Endothelial cell of umbilical vein (primary cell): ENCODE results near the gene B3GNT8. TPM values are rescaled to one million over a fixed set of nuclear protein-coding genes. Genes with fewer than 3 reads are reported as not detected.

Source experiments
- BruUV-seq: library from RNA; stranded (reverse); fragments of 400-500 nt; replicated peaks from 2 replicates; lab custom pipeline; 2021; lab: Mats Ljungman, UMichigan
- CTCF ChIA-PET: fragments of 300-600, 350-600 bp; sonication (Branson Sonifier 250); formaldehyde crosslinking; loops from one replicate; lab custom pipeline; 2021; ENCODE audit warnings: antibody characterized with exemption, inconsistent platforms; lab: Charles Lee
- POLR2A ChIA-PET: fragments of 300-600, 350-600 bp; sonication (Branson Sonifier 250); formaldehyde crosslinking; loops from one replicate; lab custom pipeline; 2021; ENCODE audit warnings: antibody characterized with exemption, inconsistent platforms; lab: Charles Lee
- DNase-seq: peaks from one replicate; pipeline ENCODE4 v3.0.0-alpha.2; 2011; ENCODE audit warnings: low read depth, low spot score
- FAIRE-seq: peaks from 2 replicates; lab custom pipeline; 2011; peaks lifted over from hg19 to GRCh38; lab: Jason Lieb, UNC
- H2AFZ ChIP-seq: 2 replicates; pipeline ENCODE4 v1.6.0; 2012; ENCODE audit warnings: low read depth, low read length, control low read depth, inconsistent platforms
- H3K27ac ChIP-seq: 2 replicates; pipeline ENCODE4 v1.5.1; 2011; ENCODE audit warnings: low read depth, mild to moderate bottlenecking, control low read depth, low read length, moderate library complexity; ENCODE audit not compliant: insufficient read depth
- H3K27me3 ChIP-seq, 2 experiments: 2 replicates each; pipeline versions ENCODE4 v1.6.0 to v1.6.1; 2011; ENCODE audit warnings: low read length in 2 of 2, mixed read lengths in 1 of 2; ENCODE audit not compliant: control insufficient read depth in 2 of 2, insufficient read depth in 2 of 2
- H3K36me3 ChIP-seq, 2 experiments: 2 replicates in 1 of 2; 3 replicates in 1 of 2; pipeline ENCODE4 v1.5.1; 2011; ENCODE audit warnings: low read length in 2 of 2, mild to moderate bottlenecking in 1 of 2, moderate library complexity in 1 of 2; ENCODE audit not compliant: control insufficient read depth in 2 of 2, insufficient read depth in 2 of 2; ENCODE audit errors: extremely low read depth in 1 of 2
- H3K4me1 ChIP-seq: 3 replicates; pipeline ENCODE4 v1.5.1; 2011; ENCODE audit warnings: mild to moderate bottlenecking, low read length; ENCODE audit not compliant: control insufficient read depth, insufficient read depth; ENCODE audit errors: extremely low read depth
- H3K4me2 ChIP-seq: 2 replicates; pipeline ENCODE4 v1.6.1; 2011; ENCODE audit warnings: low read length, control low read depth, mixed read lengths; ENCODE audit not compliant: insufficient read depth
- H3K4me3 ChIP-seq, 3 experiments: fragments of 200-600 bp in 1 of 3; sonication (generic), shearing (Covaris generic) in 1 of 3; replicated peaks in 1 of 3; 2 replicates each; pipeline ENCODE4 v1.5.1; 2011 to 2016; ENCODE audit warnings: control low read depth in 3 of 3, low read length in 3 of 3, mild to moderate bottlenecking in 2 of 3, inconsistent platforms in 1 of 3, low read depth in 1 of 3, moderate library complexity in 1 of 3; ENCODE audit not compliant: insufficient read depth in 1 of 3
- H3K79me2 ChIP-seq: 2 replicates; pipeline ENCODE4 v1.6.0; 2012; ENCODE audit warnings: low read length, inconsistent platforms; ENCODE audit not compliant: control insufficient read depth, insufficient read depth
- H3K9ac ChIP-seq: replicated peaks from 2 replicates; pipeline ENCODE3; 2011; ENCODE audit warnings: low read length, control low read depth; ENCODE audit not compliant: insufficient read depth; ENCODE audit errors: extremely low read depth
- H3K9me1 ChIP-seq: replicated peaks from 3 replicates; pipeline ENCODE4 v1.6.0; 2011; ENCODE audit warnings: mild to moderate bottlenecking, low read length; ENCODE audit not compliant: control insufficient read depth, insufficient read depth; ENCODE audit errors: extremely low read depth
- H3K9me3 ChIP-seq: replicated peaks from 2 replicates; pipeline ENCODE4 v1.5.1; 2012; ENCODE audit warnings: low read length, inconsistent platforms; ENCODE audit not compliant: control insufficient read depth, insufficient read depth
- H4K20me1 ChIP-seq: replicated peaks from 2 replicates; pipeline ENCODE3; 2011; ENCODE audit warnings: mild to moderate bottlenecking, low read length; ENCODE audit not compliant: control insufficient read depth, insufficient read depth; ENCODE audit errors: extremely low read depth
- EZH2 ChIP-seq: IDR thresholded peaks from 2 replicates; pipeline ENCODE4 v1.6.1; 2012; ENCODE audit warnings: borderline replicate concordance, low read depth, mild to moderate bottlenecking, moderate library complexity, low read length, inconsistent platforms; ENCODE audit not compliant: severe bottlenecking
- FOS ChIP-seq: IDR thresholded peaks from 2 replicates; pipeline ENCODE4 v1.6.1; 2011; ENCODE audit warnings: mild to moderate bottlenecking, low read length, moderate library complexity, borderline replicate concordance; ENCODE audit not compliant: insufficient read depth
- JUN ChIP-seq: IDR thresholded peaks from 2 replicates; pipeline ENCODE4 v1.6.1; 2011; ENCODE audit warnings: borderline replicate concordance, low read depth; ENCODE audit not compliant: insufficient read length, insufficient read depth
- POLR2A ChIP-seq: IDR thresholded peaks from 2 replicates; pipeline ENCODE4 v1.6.1; 2012; ENCODE audit warnings: low read depth, mild to moderate bottlenecking, control low read depth, low read length
- dilution Hi-C: fragments of 300-500 bp; cut with MboI; formaldehyde crosslinking; loops from one replicate; pipeline ENCODE4 v1.15.0; 2019; ENCODE audit warnings: low sequenced_read_pairs; ENCODE audit not compliant: extremely low pct_ligation_motif_present
- intact Hi-C: fragments of 100-400 bp; cut with micrococcal nuclease; formaldehyde crosslinking; loops from one replicate; pipeline ENCODE4 v1.10.0; 2022
- polyA plus RNA-seq, 4 experiments: library from polyadenylated mRNA; depleted of rRNA in 3 of 4; stranded (reverse) in 3 of 4; unstranded in 1 of 4; fragments of >200 nt; gene quantifications; 2 replicates each; pipeline versions ENCODE4 v1.2.1 to v1.2.3, GENCODE V29; 2011 to 2012; ENCODE audit warnings: missing spikeins in 1 of 4
- total RNA-seq: library from RNA; stranded (reverse); gene quantifications from 2 replicates; pipeline ENCODE4 v1.2.3, GENCODE V29; 2021
- TF ChIP-seq, protein P1 (sequence below), 2 donors: IDR thresholded peaks; 1 replicate in 1 of 2; 2 replicates in 1 of 2; pipeline ENCODE4 v1.5.1; 2011; ENCODE audit warnings: low read length in 2 of 2, mild to moderate bottlenecking in 2 of 2, moderate library complexity in 2 of 2, control low read depth in 1 of 2, inconsistent platforms in 1 of 2, low read depth in 1 of 2; ENCODE audit not compliant: insufficient read depth in 1 of 2; ENCODE audit errors: extremely low read depth in 1 of 2

B3GNT8 gene
- total and polyA plus RNA-seq, 2 donors (not counting 3 experiments of a cell fraction or from before 2014, with no cell fraction given), result 3.6 to 7.6 TPM

DNA sequence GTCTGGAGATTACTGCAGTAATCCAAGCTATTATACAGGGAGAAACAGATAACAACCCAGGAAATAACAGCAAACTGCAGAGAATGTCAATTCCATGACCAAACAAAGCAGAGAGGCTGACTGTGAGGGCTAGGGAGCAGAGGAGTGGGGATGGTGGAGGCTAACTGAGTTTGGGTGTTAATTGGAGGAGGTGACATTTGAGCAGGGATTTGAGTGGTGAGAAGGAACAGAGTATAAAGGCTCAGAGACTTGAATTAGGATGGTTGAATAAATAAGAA is 9.4 kb upstream of the B3GNT8 start:
- dilution Hi-C loops, result no loop called here
- no peaks in the 10 kb centered on the region for H3K27me3 ChIP-seq
- FAIRE-seq, result no peak
- DNase-seq, result no peak
- CTCF ChIA-PET, result interaction anchor here (1.0 to 3.8 kb wide), 4 partner anchors 12 to 127 kb away, joined by 3 to 23 read pairs (median 4); no protein-coding TSS in a partner anchor
- H3K4me2 ChIP-seq, result no peak overlapping the region
- no peaks in the 10 kb centered on the region for H4K20me1 ChIP-seq
- no peak overlapping the region for H3K27ac ChIP-seq
- no TSS peak for BruUV-seq
- POLR2A ChIA-PET, result no interaction called here
- TF ChIP-seq FOS (no peak), POLR2A (no peak), JUN (no peak), EZH2 (no peak)
- TF ChIP-seq, protein P1, sequence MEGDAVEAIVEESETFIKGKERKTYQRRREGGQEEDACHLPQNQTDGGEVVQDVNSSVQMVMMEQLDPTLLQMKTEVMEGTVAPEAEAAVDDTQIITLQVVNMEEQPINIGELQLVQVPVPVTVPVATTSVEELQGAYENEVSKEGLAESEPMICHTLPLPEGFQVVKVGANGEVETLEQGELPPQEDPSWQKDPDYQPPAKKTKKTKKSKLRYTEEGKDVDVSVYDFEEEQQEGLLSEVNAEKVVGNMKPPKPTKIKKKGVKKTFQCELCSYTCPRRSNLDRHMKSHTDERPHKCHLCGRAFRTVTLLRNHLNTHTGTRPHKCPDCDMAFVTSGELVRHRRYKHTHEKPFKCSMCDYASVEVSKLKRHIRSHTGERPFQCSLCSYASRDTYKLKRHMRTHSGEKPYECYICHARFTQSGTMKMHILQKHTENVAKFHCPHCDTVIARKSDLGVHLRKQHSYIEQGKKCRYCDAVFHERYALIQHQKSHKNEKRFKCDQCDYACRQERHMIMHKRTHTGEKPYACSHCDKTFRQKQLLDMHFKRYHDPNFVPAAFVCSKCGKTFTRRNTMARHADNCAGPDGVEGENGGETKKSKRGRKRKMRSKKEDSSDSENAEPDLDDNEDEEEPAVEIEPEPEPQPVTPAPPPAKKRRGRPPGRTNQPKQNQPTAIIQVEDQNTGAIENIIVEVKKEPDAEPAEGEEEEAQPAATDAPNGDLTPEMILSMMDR (IDR thresholded peaks at IDR 0.05; ENCODE audit: extremely low read depth in 1 of 2, insufficient read depth in 1 of 2, low read depth in 1 of 2, low read length in 2 of 2), result no peak
- H3K9me3 ChIP-seq, result no peaks in the 10 kb centered on the region
- H3K9me1 ChIP-seq, result no peaks in the 10 kb centered on the region
- no peak overlapping the region for H3K9ac ChIP-seq
- no peaks in the 10 kb centered on the region for H3K79me2 ChIP-seq
- no peak overlapping the region for H3K4me3 ChIP-seq
- intact Hi-C loops, result no loop called here
- peaks cover 6% of the 10 kb centered on the region for H3K4me1 ChIP-seq
- H3K36me3 ChIP-seq, result peaks cover 0 to 17% of the 10 kb centered on the region in 2 experiments
- no peak overlapping the region for H2AFZ ChIP-seq
